ENCODE measurements around the gene HCN4. TPM values are rescaled to one million over a fixed set of nuclear protein-coding genes. Genes with fewer than 3 reads are reported as not detected.

Gene HCN4
- total RNA-seq, 1 donor from 2014 or later = 4.1 TPM

GRCh38 chr15:73335026-73335425 is 33.7 kb downstream of the HCN4 start:
- no peak for DNase-seq (ENCODE audit: low read depth, low spot score)
- H3K9me3 Mint-ChIP-seq = no peaks in the 10 kb centered on the region
- H3K4me1 Mint-ChIP-seq = no peaks in the 10 kb centered on the region
- H3K27me3 Mint-ChIP-seq (ENCODE audit: low read depth) = no peaks in the 10 kb centered on the region
- TF ChIP-seq, protein P1, sequence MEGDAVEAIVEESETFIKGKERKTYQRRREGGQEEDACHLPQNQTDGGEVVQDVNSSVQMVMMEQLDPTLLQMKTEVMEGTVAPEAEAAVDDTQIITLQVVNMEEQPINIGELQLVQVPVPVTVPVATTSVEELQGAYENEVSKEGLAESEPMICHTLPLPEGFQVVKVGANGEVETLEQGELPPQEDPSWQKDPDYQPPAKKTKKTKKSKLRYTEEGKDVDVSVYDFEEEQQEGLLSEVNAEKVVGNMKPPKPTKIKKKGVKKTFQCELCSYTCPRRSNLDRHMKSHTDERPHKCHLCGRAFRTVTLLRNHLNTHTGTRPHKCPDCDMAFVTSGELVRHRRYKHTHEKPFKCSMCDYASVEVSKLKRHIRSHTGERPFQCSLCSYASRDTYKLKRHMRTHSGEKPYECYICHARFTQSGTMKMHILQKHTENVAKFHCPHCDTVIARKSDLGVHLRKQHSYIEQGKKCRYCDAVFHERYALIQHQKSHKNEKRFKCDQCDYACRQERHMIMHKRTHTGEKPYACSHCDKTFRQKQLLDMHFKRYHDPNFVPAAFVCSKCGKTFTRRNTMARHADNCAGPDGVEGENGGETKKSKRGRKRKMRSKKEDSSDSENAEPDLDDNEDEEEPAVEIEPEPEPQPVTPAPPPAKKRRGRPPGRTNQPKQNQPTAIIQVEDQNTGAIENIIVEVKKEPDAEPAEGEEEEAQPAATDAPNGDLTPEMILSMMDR (conservative IDR thresholded peaks at IDR 0.05) = no peak
- H3K36me3 Mint-ChIP-seq (ENCODE audit: low read depth) = peaks cover 2% of the 10 kb centered on the region
- H3K4me3 Mint-ChIP-seq = no peak overlapping the region
- no peak overlapping the region for H3K27ac Mint-ChIP-seq (ENCODE audit: unreplicated experiment)

DNA sequence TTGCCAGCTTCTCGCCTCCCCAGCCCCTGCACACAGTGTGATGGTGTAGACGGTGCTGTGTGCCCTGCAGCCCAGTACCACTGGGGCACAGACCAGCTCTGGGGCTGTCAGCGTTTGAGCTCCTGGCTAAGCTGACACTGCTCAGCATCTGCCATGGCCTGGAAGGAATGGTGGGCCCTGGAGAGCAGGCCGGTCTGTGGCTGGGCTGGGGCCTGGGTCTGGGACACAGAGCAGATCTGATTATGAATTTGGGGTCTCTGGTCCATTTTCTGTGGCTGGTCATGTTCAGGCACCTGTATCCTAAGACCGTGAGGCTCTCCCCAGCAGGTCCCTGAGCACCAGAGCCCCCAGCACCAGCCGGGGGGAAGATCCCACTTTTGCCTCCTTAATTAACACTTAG is 34.7 kb downstream of the HCN4 start:
- H3K27me3 Mint-ChIP-seq (ENCODE audit: low read depth) = no peaks in the 10 kb centered on the region
- no peaks in the 10 kb centered on the region for H3K9me3 Mint-ChIP-seq
- H3K36me3 Mint-ChIP-seq (ENCODE audit: low read depth) = peaks cover 2% of the 10 kb centered on the region
- H3K4me3 Mint-ChIP-seq = no peak overlapping the region
- no peaks in the 10 kb centered on the region for H3K4me1 Mint-ChIP-seq
- no peak for DNase-seq (ENCODE audit: low read depth, low spot score)
- H3K27ac Mint-ChIP-seq (ENCODE audit: unreplicated experiment) = no peak overlapping the region
- TF ChIP-seq, protein P1 (conservative IDR thresholded peaks at IDR 0.05) = no peak

- Mint-ChIP-seq H3K4me1 (no peaks in the 10 kb centered on the region), H3K36me3 (ENCODE audit: low read depth) (peaks cover 2% of the 10 kb centered on the region), H3K4me3 (no peak overlapping the region), H3K27me3 (ENCODE audit: low read depth) (no peaks in the 10 kb centered on the region), H3K27ac (ENCODE audit: unreplicated experiment) (no peak overlapping the region), H3K9me3 (no peaks in the 10 kb centered on the region)
- TF ChIP-seq, protein P1 (conservative IDR thresholded peaks at IDR 0.05) = no peak
- no peak for DNase-seq (ENCODE audit: low read depth, low spot score)
Observed at GRCh38 chr15:73333001-73333400, 35.8 kb downstream of the HCN4 start.

DNA sequence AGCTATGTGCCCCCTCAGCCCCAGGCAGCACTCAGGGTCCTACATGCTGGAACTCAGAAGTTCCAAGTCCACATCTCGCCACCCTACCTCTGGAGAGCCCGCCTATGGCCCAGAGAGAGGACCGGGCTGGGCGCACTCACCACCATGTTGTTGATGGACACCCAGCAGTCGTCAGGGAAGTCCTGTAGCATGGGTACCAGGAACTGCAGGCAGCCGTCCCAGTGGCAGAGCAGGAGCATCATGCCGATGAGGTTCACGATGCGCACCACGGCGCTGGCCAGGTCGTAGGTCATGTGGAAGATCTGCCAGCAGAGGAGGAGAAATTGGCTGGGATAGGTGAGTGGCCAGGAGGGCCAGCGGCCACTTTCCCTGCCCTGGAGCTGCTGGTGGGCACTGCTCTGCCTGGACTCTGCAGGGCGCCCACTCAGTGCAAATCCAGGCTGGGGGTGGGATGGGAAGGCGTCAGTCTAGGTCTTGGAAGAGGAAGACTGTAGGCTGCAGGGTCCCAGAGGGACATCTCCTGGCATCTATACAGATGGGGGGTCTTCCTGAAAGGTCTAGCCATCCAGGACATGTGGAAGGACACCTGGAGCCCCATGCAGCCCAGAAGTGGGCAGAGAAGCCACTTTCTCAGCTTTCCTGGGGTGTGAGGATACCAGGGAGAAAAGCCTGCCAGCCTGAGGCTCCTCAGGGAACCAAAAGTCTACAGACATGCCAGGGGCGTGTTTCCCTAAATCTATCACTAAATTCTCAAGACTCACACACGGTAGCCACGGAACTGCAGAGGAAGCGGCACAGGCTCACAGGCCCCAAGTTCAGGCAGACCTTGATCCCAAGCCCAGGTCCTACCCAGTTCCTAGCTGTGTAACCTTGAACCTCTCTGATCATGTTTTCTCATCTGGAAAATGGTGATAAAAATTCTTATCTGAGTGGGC is 36.5 kb downstream of the HCN4 start:
- DNase-seq (ENCODE audit: low read depth, low spot score) = no peak
- Mint-ChIP-seq H3K9me3 (no peaks in the 10 kb centered on the region), H3K4me3 (no peak overlapping the region), H3K27ac (ENCODE audit: unreplicated experiment) (no peak overlapping the region), H3K4me1 (no peaks in the 10 kb centered on the region), H3K27me3 (ENCODE audit: low read depth) (no peaks in the 10 kb centered on the region), H3K36me3 (ENCODE audit: low read depth) (no peaks in the 10 kb centered on the region)
- TF ChIP-seq, protein P1 (conservative IDR thresholded peaks at IDR 0.05) = no peak

GRCh38 chr15:73331501-73331900 is 37.3 kb downstream of the HCN4 start:
- H3K36me3 Mint-ChIP-seq (ENCODE audit: low read depth) = no peaks in the 10 kb centered on the region
- DNase-seq (ENCODE audit: low read depth, low spot score) = no peak
- H3K27ac Mint-ChIP-seq (ENCODE audit: unreplicated experiment) = no peak overlapping the region
- TF ChIP-seq, protein P1 (conservative IDR thresholded peaks at IDR 0.05) = no peak
- H3K9me3 Mint-ChIP-seq = no peaks in the 10 kb centered on the region
- H3K4me3 Mint-ChIP-seq = no peak overlapping the region
- H3K4me1 Mint-ChIP-seq = no peaks in the 10 kb centered on the region
- H3K27me3 Mint-ChIP-seq (ENCODE audit: low read depth) = no peaks in the 10 kb centered on the region

All from neural crest cell (in vitro differentiated cells).